NT2/D1 (cell line): Measurements from ENCODE around the gene GRM2.
"Not testable (repeated sequence)": the region's sequence is repeated elsewhere in the genome, so short reads cannot be mapped to it uniquely, and the experiment has no call there.

ENCODE experiments used
- SUZ12 ChIP-seq: IDR thresholded peaks from 2 replicates; pipeline ENCODE4 v1.6.1; 2011; ENCODE audit not compliant: insufficient read length, insufficient read depth; ENCODE audit errors: extremely low read depth
- YY1 ChIP-seq: IDR thresholded peaks from 2 replicates; pipeline ENCODE4 v1.6.1; 2011; ENCODE audit not compliant: insufficient read length, insufficient read depth

DNA sequence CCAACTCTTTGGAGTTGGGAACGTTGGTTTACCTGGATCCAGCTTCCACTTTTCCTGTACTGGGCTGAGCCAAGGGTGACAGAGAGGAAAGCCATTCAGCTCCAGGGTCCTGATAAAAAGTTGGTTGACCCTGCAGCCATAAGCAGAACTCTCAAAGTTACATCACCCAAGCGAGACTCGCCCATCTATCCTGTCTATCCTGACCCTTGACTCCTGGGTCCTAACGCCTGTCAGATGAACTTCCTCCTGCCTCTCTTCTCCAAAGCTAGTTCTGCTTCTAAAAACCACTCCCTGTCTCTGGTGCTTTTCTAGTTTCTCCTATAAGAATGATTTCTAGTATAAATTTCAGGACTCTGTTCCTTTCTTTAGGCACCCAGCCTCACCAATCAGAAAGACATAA lies 36.1 kb downstream of the GRM2 start:
- TF ChIP-seq YY1, SUZ12: not testable (repeated sequence)
